Thymus (tissue), 11 donors: Measurements from ENCODE around the gene NOP10. TPM values are rescaled to one million over a fixed set of nuclear protein-coding genes. Genes with fewer than 3 reads are reported as not detected.
A peak's percentile ranks its signal among the peaks of the same experiment; 100 is the strongest.

Experiments
- DNase-seq, 9 donors: peaks; one replicate each; pipeline ENCODE4 v3.0.0-alpha.2; 2013; ENCODE audit warnings: low spot score in 9 of 9, low read depth in 6 of 9, missing footprints in 1 of 9
- H3K27ac ChIP-seq, 2 donors: one replicate each; pipeline ENCODE4 v1.5.1; 2013; ENCODE audit warnings: control low read depth in 1 of 2, low read depth in 1 of 2, low read length in 1 of 2, mild to moderate bottlenecking in 1 of 2, moderate library complexity in 1 of 2
- H3K27me3 ChIP-seq, 2 donors: one replicate each; pipeline ENCODE4 v1.5.1; 2013; ENCODE audit warnings: low read length in 1 of 2; ENCODE audit not compliant: control insufficient read depth in 2 of 2, insufficient read depth in 1 of 2
- H3K36me3 ChIP-seq, 2 donors: one replicate each; pipeline ENCODE4 v1.5.1; 2013; ENCODE audit warnings: low read length in 1 of 2, mild to moderate bottlenecking in 1 of 2, moderate library complexity in 1 of 2; ENCODE audit not compliant: control insufficient read depth in 2 of 2, insufficient read depth in 2 of 2
- H3K4me1 ChIP-seq, 2 donors: one replicate each; pipeline ENCODE4 v1.5.1; 2013; ENCODE audit warnings: low read length in 2 of 2; ENCODE audit not compliant: control insufficient read depth in 2 of 2, insufficient read depth in 2 of 2
- H3K4me3 ChIP-seq, 2 donors: one replicate each; pipeline ENCODE4 v1.5.1; 2013; ENCODE audit warnings: low read length in 2 of 2, control low read depth in 1 of 2, mild to moderate bottlenecking in 1 of 2
- H3K9me3 ChIP-seq, 2 donors: one replicate each; pipeline ENCODE4 v1.5.1; 2013; ENCODE audit warnings: low read length in 1 of 2, mild to moderate bottlenecking in 1 of 2; ENCODE audit not compliant: control insufficient read depth in 2 of 2, insufficient read depth in 1 of 2
- WGBS: extraction: QIAGEN DNeasy Blood & Tissue Kit; methylation state at CpG from one replicate; pipeline ENCODE4 v1.1.7; 2013; 5-methylcytosine and 5-hydroxymethylcytosine counted together
- polyA plus RNA-seq: library from polyadenylated mRNA; stranded (reverse); fragments of 200-250 nt; gene quantifications from one replicate; pipeline ENCODE4 v1.2.3, GENCODE V29; 2013
- total RNA-seq: library from RNA; stranded (reverse); fragments of 120-200 nt; gene quantifications from one replicate; pipeline ENCODE4 v1.2.4, GENCODE V29; 2013
- donor health status: healthy.

The NOP10 gene
- total and polyA plus RNA-seq, 2 donors, result 255 to 268 TPM

DNA sequence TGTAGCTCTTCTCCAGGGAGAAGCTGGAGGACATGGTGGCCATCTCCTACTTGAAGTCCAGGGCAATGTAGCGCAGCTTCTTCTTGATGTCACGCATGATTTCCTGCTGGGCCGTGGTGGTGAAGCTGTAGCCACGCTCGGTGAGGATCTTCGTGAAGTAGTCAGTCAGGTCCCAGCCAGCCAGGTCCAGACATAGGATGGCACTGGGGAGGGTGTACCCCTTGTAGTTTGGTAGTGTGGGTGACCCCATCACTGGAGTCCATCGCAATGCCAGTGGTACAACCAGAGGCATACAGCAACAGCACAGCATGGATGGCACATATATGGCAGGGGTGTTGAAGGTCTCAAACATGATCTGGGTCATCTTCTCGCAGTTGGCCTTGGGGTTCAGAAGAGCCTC, 31.0 kb upstream of the NOP10 start:
- no peak overlapping the region for H3K27ac ChIP-seq
- DNase-seq, result no peak
- no peaks in the 10 kb centered on the region for H3K4me1 ChIP-seq
- no peaks in the 10 kb centered on the region for H3K27me3 ChIP-seq
- 68% methylated on average over 8 of the region's 8 CpGs for WGBS
- H3K9me3 ChIP-seq, result no peaks in the 10 kb centered on the region
- no peak overlapping the region for H3K4me3 ChIP-seq
- no peaks in the 10 kb centered on the region for H3K36me3 ChIP-seq

DNA sequence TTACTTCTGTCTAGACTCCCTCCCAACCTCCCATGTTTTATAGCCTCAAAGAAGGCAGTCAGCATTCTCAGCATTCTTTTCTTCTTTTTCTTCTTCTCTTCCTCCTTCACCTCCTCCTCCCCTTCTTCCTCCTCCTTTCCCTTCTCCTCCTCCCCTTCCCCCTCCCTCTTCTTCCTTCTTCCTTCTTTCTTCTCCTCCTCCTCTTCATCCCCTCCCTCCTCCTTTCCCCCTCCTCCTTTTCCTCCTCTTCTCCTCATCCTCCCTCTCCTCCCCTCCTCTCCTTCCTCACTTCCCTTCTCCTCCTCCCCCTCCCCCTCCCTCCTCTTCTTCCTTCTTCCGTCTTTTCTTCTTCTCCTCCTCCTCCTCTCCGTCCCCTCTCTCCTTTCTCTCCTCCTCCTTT, 27.7 kb upstream of the NOP10 start:
- H3K4me3 ChIP-seq, result no peak overlapping the region
- 50% methylated on average over 2 of the region's 2 CpGs for WGBS
- no peaks in the 10 kb centered on the region for H3K36me3 ChIP-seq
- no peaks in the 10 kb centered on the region for H3K27me3 ChIP-seq
- DNase-seq, result no peak
- H3K9me3 ChIP-seq, result no peaks in the 10 kb centered on the region
- no peak overlapping the region for H3K27ac ChIP-seq
- peaks cover 10 to 14% of the 10 kb centered on the region in 2 donors for H3K4me1 ChIP-seq

DNA sequence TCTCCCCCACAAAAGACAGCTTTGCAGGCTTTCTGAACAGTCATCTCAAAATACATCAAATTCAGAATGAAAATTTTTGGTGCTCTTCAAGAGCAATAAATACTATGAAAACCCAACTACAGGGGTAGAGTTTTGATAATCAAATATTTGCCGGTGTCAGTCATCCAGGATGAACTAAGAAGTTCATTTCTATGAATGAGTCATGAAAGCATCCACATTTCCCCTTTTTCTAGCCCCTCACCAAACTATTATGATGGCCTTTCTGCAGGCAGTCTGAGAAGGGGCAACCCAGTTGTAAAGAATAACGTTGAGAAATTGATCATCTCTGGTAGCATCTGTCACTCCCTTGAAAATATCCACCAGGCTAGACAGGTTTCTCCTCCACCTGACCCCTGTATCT, 27.2 kb upstream of the NOP10 start:
- no peak overlapping the region for H3K4me3 ChIP-seq

GRCh38 chr15:34367101-34368081, 24.5 kb upstream of the NOP10 start, which contains the start of gene LPCAT4:
Gene LPCAT4, minus strand, starts transcription at chr15:34367196. Its CDS starts 96 bp downstream, at chr15:34367100.
- Histone ChIP-seq H3K4me1 (peaks cover 11 to 19% of the 10 kb centered on the region in 2 donors), H3K4me3 (peak within 1 kb of the TSS; percentile 88 to 91), H3K27ac (peak within 1 kb of the TSS; percentile 93 to 97), H3K9me3 (no peaks in the 10 kb centered on the region), H3K27me3 (no peaks in the 10 kb centered on the region), H3K36me3 (peaks cover 6 to 7% of the 10 kb centered on the region in 2 donors)
- under 1% methylated on average over 80 of the region's 80 CpGs for WGBS
- DNase-seq, result peak; percentile 66 to 95 (median 86)

More for the DNA sequence above, 27.2 kb upstream of the NOP10 start:
- Histone ChIP-seq H3K27me3 (no peaks in the 10 kb centered on the region), H3K36me3 (no peaks in the 10 kb centered on the region), H3K4me1 (peaks cover 11 to 19% of the 10 kb centered on the region in 2 donors), H3K9me3 (no peaks in the 10 kb centered on the region), H3K27ac (no peak overlapping the region)
- DNase-seq, result no peak
- WGBS, result 91% methylated on average over 2 of the region's 2 CpGs

- under 1% methylated on average over 37 of the region's 37 CpGs for WGBS
- DNase-seq, result peak in 5 of 9 donors; percentile 21 to 66 (median 48)
- H3K4me3 ChIP-seq, result peak overlapping the region; percentile 88 to 91
- H3K27ac ChIP-seq, result peak overlapping the region in 1 of 2 donors; percentile 64
- no peaks in the 10 kb centered on the region for H3K9me3 ChIP-seq
- H3K36me3 ChIP-seq, result peaks cover 7 to 10% of the 10 kb centered on the region in 2 donors
- no peaks in the 10 kb centered on the region for H3K27me3 ChIP-seq
- H3K4me1 ChIP-seq, result peaks cover 11 to 19% of the 10 kb centered on the region in 2 donors
Observed at GRCh38 chr15:34366271-34367065, 23.5 kb upstream of the NOP10 start.

- Histone ChIP-seq H3K9me3 (no peaks in the 10 kb centered on the region), H3K4me3 (peak overlapping the region; percentile 88 to 91), H3K27ac (no peak overlapping the region), H3K27me3 (no peaks in the 10 kb centered on the region), H3K4me1 (peaks cover 11 to 19% of the 10 kb centered on the region in 2 donors), H3K36me3 (peaks cover 12 to 14% of the 10 kb centered on the region in 2 donors)
- WGBS, result 54% methylated on average over 5 of the region's 5 CpGs
- no peak for DNase-seq
Observed at GRCh38 chr15:34365836-34366235, 22.9 kb upstream of the NOP10 start.

DNA sequence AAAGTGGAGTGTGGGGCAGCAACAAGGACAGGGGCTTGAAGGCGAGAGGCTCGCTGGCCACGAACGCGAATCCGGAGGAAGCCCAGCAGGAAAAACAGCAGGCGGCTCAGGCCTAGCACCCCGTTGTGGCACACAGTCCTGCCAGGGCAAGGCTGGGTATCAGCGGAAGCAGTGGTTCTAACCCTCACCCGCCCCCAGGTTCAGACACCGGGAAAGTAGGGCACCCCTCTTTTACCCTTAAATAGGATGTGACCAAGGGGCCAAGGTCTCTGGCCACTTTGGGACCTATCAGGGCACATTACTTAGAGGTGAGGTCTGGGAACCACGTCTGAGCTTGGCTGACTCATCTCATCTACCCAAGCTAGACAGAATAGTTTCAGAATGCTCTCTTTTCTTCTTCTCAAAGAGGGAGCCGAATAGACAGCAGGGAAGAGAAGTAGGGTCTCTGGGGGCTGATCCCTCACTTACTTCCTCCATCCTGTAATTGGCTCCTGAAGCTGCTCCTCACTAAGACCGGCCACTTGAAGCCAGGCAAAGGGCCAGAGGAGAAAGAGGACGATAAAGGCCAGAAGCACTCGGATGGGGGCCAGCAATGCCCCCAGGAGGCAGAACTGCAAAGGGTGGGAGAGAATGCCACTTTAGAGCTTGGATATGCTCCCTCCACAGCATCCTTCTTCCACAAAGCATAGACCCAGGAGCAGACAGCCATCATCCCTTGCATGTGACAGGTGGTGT, 22.3 kb upstream of the NOP10 start:
- Histone ChIP-seq H3K9me3 (no peaks in the 10 kb centered on the region), H3K36me3 (peaks cover 16 to 18% of the 10 kb centered on the region in 2 donors), H3K4me3 (no peak overlapping the region), H3K27ac (no peak overlapping the region), H3K27me3 (no peaks in the 10 kb centered on the region), H3K4me1 (peaks cover 11 to 19% of the 10 kb centered on the region in 2 donors)
- DNase-seq, result peak in 1 of 9 donors; percentile 5
- 95% methylated on average over 16 of the region's 16 CpGs for WGBS

- H3K9me3 ChIP-seq, result no peaks in the 10 kb centered on the region
- peaks cover 11 to 19% of the 10 kb centered on the region in 2 donors for H3K4me1 ChIP-seq
- no peak overlapping the region for H3K27ac ChIP-seq
- no peak overlapping the region for H3K4me3 ChIP-seq
- no peak for DNase-seq
- 96% methylated on average over 8 of the region's 8 CpGs for WGBS
- no peaks in the 10 kb centered on the region for H3K27me3 ChIP-seq
- peaks cover 26 to 27% of the 10 kb centered on the region in 2 donors for H3K36me3 ChIP-seq
Observed at GRCh38 chr15:34364041-34364440, 21.1 kb upstream of the NOP10 start.
